ENCODE data around the gene ITGAV.

DNA sequence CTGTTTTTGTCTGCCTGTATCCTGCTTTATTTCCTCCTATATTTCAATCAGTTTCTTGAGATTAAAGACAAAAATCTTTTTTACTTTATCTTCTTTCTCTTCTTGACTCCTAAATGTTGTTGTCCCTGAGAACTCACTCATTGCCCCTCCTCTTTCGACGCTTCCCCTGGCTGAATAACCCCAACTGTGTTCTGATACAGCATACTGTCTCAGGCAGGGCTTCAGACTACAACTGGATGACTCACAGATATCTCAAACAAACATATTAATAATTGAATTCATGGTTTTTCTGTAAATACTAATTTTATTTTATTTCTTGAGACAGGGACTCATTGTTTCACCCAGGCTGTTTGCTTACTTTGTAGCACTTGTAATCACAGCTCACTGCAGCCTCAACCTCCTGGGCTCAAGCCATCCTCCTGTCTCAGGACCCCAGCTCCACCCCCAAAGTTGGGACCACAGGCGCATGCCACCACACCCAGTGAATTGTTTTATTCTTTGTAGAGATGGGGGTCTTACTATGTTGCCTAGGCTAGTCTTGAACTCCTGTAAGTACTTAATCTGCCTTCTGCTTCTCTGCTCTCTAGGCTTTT, 9.4 kb downstream of the ITGAV start:
- TF ChIP-seq EP300 (IDR thresholded peaks at IDR 0.05; ENCODE audit: borderline replicate concordance) (no peak), RAD21 (IDR thresholded peaks at IDR 0.05; ENCODE audit: low read depth) (no peak), YY1 (IDR thresholded peaks at IDR 0.05; ENCODE audit: low read depth) (no peak)
- TF ChIP-seq, protein P1, sequence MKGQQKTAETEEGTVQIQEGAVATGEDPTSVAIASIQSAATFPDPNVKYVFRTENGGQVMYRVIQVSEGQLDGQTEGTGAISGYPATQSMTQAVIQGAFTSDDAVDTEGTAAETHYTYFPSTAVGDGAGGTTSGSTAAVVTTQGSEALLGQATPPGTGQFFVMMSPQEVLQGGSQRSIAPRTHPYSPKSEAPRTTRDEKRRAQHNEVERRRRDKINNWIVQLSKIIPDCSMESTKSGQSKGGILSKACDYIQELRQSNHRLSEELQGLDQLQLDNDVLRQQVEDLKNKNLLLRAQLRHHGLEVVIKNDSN (IDR thresholded peaks at IDR 0.05), result no peak

All from Ishikawa (cell line).